Endothelial cell of umbilical vein (primary cell): Measurements from ENCODE around the gene RUNX2. TPM values are rescaled to one million over a fixed set of nuclear protein-coding genes. Genes with fewer than 3 reads are reported as not detected.

Experiments
- BruUV-seq: library from RNA; stranded (reverse); fragments of 400-500 nt; replicated peaks from 2 replicates; lab custom pipeline; 2021; lab: Mats Ljungman, UMichigan
- CTCF ChIA-PET: fragments of 300-600, 350-600 bp; sonication (Branson Sonifier 250); formaldehyde crosslinking; loops from one replicate; lab custom pipeline; 2021; ENCODE audit warnings: antibody characterized with exemption, inconsistent platforms; lab: Charles Lee
- POLR2A ChIA-PET: fragments of 300-600, 350-600 bp; sonication (Branson Sonifier 250); formaldehyde crosslinking; loops from one replicate; lab custom pipeline; 2021; ENCODE audit warnings: antibody characterized with exemption, inconsistent platforms; lab: Charles Lee
- DNase-seq: peaks from one replicate; pipeline ENCODE4 v3.0.0-alpha.2; 2011; ENCODE audit warnings: low read depth, low spot score
- FAIRE-seq: peaks from 2 replicates; lab custom pipeline; 2011; peaks lifted over from hg19 to GRCh38; lab: Jason Lieb, UNC
- H2AFZ ChIP-seq: 2 replicates; pipeline ENCODE4 v1.6.0; 2012; ENCODE audit warnings: low read depth, low read length, control low read depth, inconsistent platforms
- H3K27ac ChIP-seq: 2 replicates; pipeline ENCODE4 v1.5.1; 2011; ENCODE audit warnings: low read depth, mild to moderate bottlenecking, control low read depth, low read length, moderate library complexity; ENCODE audit not compliant: insufficient read depth
- H3K27me3 ChIP-seq, 2 experiments: 2 replicates each; pipeline versions ENCODE4 v1.6.0 to v1.6.1; 2011; ENCODE audit warnings: low read length in 2 of 2, mixed read lengths in 1 of 2; ENCODE audit not compliant: control insufficient read depth in 2 of 2, insufficient read depth in 2 of 2
- H3K36me3 ChIP-seq, 2 experiments: 2 replicates in 1 of 2; 3 replicates in 1 of 2; pipeline ENCODE4 v1.5.1; 2011; ENCODE audit warnings: low read length in 2 of 2, mild to moderate bottlenecking in 1 of 2, moderate library complexity in 1 of 2; ENCODE audit not compliant: control insufficient read depth in 2 of 2, insufficient read depth in 2 of 2; ENCODE audit errors: extremely low read depth in 1 of 2
- H3K4me1 ChIP-seq: 3 replicates; pipeline ENCODE4 v1.5.1; 2011; ENCODE audit warnings: mild to moderate bottlenecking, low read length; ENCODE audit not compliant: control insufficient read depth, insufficient read depth; ENCODE audit errors: extremely low read depth
- H3K4me2 ChIP-seq: 2 replicates; pipeline ENCODE4 v1.6.1; 2011; ENCODE audit warnings: low read length, control low read depth, mixed read lengths; ENCODE audit not compliant: insufficient read depth
- H3K4me3 ChIP-seq, 3 experiments: fragments of 200-600 bp in 1 of 3; sonication (generic), shearing (Covaris generic) in 1 of 3; replicated peaks in 1 of 3; 2 replicates each; pipeline ENCODE4 v1.5.1; 2011 to 2016; ENCODE audit warnings: control low read depth in 3 of 3, low read length in 3 of 3, mild to moderate bottlenecking in 2 of 3, inconsistent platforms in 1 of 3, low read depth in 1 of 3, moderate library complexity in 1 of 3; ENCODE audit not compliant: insufficient read depth in 1 of 3
- H3K79me2 ChIP-seq: 2 replicates; pipeline ENCODE4 v1.6.0; 2012; ENCODE audit warnings: low read length, inconsistent platforms; ENCODE audit not compliant: control insufficient read depth, insufficient read depth
- H3K9ac ChIP-seq: replicated peaks from 2 replicates; pipeline ENCODE3; 2011; ENCODE audit warnings: low read length, control low read depth; ENCODE audit not compliant: insufficient read depth; ENCODE audit errors: extremely low read depth
- H3K9me1 ChIP-seq: replicated peaks from 3 replicates; pipeline ENCODE4 v1.6.0; 2011; ENCODE audit warnings: mild to moderate bottlenecking, low read length; ENCODE audit not compliant: control insufficient read depth, insufficient read depth; ENCODE audit errors: extremely low read depth
- H3K9me3 ChIP-seq: replicated peaks from 2 replicates; pipeline ENCODE4 v1.5.1; 2012; ENCODE audit warnings: low read length, inconsistent platforms; ENCODE audit not compliant: control insufficient read depth, insufficient read depth
- H4K20me1 ChIP-seq: replicated peaks from 2 replicates; pipeline ENCODE3; 2011; ENCODE audit warnings: mild to moderate bottlenecking, low read length; ENCODE audit not compliant: control insufficient read depth, insufficient read depth; ENCODE audit errors: extremely low read depth
- EZH2 ChIP-seq: IDR thresholded peaks from 2 replicates; pipeline ENCODE4 v1.6.1; 2012; ENCODE audit warnings: borderline replicate concordance, low read depth, mild to moderate bottlenecking, moderate library complexity, low read length, inconsistent platforms; ENCODE audit not compliant: severe bottlenecking
- FOS ChIP-seq: IDR thresholded peaks from 2 replicates; pipeline ENCODE4 v1.6.1; 2011; ENCODE audit warnings: mild to moderate bottlenecking, low read length, moderate library complexity, borderline replicate concordance; ENCODE audit not compliant: insufficient read depth
- GATA2 ChIP-seq: IDR thresholded peaks from 2 replicates; pipeline ENCODE4 v1.7.0; 2011; ENCODE audit warnings: low read depth, mild to moderate bottlenecking, moderate library complexity, mixed read lengths, low read length; ENCODE audit not compliant: insufficient read length, insufficient read depth
- JUN ChIP-seq: IDR thresholded peaks from 2 replicates; pipeline ENCODE4 v1.6.1; 2011; ENCODE audit warnings: borderline replicate concordance, low read depth; ENCODE audit not compliant: insufficient read length, insufficient read depth
- MYC ChIP-seq: IDR thresholded peaks from one replicate; pipeline ENCODE4 v1.6.1; 2011; ENCODE audit warnings: mild to moderate bottlenecking, low read depth, low read length
- POLR2A ChIP-seq: IDR thresholded peaks from 2 replicates; pipeline ENCODE4 v1.6.1; 2012; ENCODE audit warnings: low read depth, mild to moderate bottlenecking, control low read depth, low read length
- POLR2AphosphoS5 ChIP-seq: IDR thresholded peaks from 2 replicates; pipeline ENCODE4 v1.6.1; 2012; ENCODE audit warnings: low read depth, mild to moderate bottlenecking, control low read depth, low read length, moderate library complexity; ENCODE audit not compliant: insufficient read depth
- dilution Hi-C: fragments of 300-500 bp; cut with MboI; formaldehyde crosslinking; loops from one replicate; pipeline ENCODE4 v1.15.0; 2019; ENCODE audit warnings: low sequenced_read_pairs; ENCODE audit not compliant: extremely low pct_ligation_motif_present
- intact Hi-C: fragments of 100-400 bp; cut with micrococcal nuclease; formaldehyde crosslinking; loops from one replicate; pipeline ENCODE4 v1.10.0; 2022
- polyA plus RNA-seq, 4 experiments: library from polyadenylated mRNA; depleted of rRNA in 3 of 4; stranded (reverse) in 3 of 4; unstranded in 1 of 4; fragments of >200 nt; gene quantifications; 2 replicates each; pipeline versions ENCODE4 v1.2.1 to v1.2.3, GENCODE V29; 2011 to 2012; ENCODE audit warnings: missing spikeins in 1 of 4
- total RNA-seq: library from RNA; stranded (reverse); gene quantifications from 2 replicates; pipeline ENCODE4 v1.2.3, GENCODE V29; 2021
- TF ChIP-seq, protein P1 (sequence below), 2 donors: IDR thresholded peaks; 1 replicate in 1 of 2; 2 replicates in 1 of 2; pipeline ENCODE4 v1.5.1; 2011; ENCODE audit warnings: low read length in 2 of 2, mild to moderate bottlenecking in 2 of 2, moderate library complexity in 2 of 2, control low read depth in 1 of 2, inconsistent platforms in 1 of 2, low read depth in 1 of 2; ENCODE audit not compliant: insufficient read depth in 1 of 2; ENCODE audit errors: extremely low read depth in 1 of 2
- TF ChIP-seq, protein P2 (sequence below): IDR thresholded peaks from 2 replicates; pipeline ENCODE4 v1.6.1; 2011; ENCODE audit not compliant: insufficient read depth, insufficient read length

RUNX2 gene
- total and polyA plus RNA-seq, 2 donors (not counting 3 experiments of a cell fraction or from before 2014, with no cell fraction given): 0.06 TPM; not detected in 1

DNA sequence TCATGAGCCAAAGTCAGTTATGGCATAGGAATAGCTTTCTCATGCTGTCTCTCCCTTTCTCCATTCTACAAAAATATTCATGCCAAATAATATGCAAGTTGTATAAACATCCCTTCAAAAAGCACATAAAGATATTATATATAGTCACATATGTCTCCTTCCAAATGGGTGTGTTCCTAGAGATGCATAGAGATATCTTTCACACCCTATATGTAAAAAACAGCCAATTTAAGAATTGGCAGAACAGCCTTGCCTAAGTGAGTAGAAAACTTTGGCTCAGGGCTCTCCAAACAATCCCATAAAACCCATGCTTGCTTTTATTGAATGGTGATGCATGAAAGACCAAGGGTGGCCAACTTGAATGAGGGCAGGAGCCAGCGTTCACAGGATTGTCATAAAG, 324.3 kb downstream of the RUNX2 start:
- Histone ChIP-seq H2AFZ (no peak overlapping the region), H3K9me3 (no peaks in the 10 kb centered on the region), H3K4me3 (no peak overlapping the region), H3K36me3 (no peaks in the 10 kb centered on the region), H4K20me1 (no peaks in the 10 kb centered on the region), H3K27me3 (no peaks in the 10 kb centered on the region), H3K4me2 (no peak overlapping the region), H3K27ac (no peak overlapping the region), H3K79me2 (no peaks in the 10 kb centered on the region), H3K9ac (no peak overlapping the region), H3K4me1 (peaks cover 49% of the 10 kb centered on the region), H3K9me1 (no peaks in the 10 kb centered on the region)
- CTCF ChIA-PET: interaction anchor here (1.2 kb wide), 1 partner anchor 12 kb away, joined by 4 read pairs; no protein-coding TSS in a partner anchor
- TF ChIP-seq, protein P1, sequence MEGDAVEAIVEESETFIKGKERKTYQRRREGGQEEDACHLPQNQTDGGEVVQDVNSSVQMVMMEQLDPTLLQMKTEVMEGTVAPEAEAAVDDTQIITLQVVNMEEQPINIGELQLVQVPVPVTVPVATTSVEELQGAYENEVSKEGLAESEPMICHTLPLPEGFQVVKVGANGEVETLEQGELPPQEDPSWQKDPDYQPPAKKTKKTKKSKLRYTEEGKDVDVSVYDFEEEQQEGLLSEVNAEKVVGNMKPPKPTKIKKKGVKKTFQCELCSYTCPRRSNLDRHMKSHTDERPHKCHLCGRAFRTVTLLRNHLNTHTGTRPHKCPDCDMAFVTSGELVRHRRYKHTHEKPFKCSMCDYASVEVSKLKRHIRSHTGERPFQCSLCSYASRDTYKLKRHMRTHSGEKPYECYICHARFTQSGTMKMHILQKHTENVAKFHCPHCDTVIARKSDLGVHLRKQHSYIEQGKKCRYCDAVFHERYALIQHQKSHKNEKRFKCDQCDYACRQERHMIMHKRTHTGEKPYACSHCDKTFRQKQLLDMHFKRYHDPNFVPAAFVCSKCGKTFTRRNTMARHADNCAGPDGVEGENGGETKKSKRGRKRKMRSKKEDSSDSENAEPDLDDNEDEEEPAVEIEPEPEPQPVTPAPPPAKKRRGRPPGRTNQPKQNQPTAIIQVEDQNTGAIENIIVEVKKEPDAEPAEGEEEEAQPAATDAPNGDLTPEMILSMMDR (IDR thresholded peaks at IDR 0.05; ENCODE audit: extremely low read depth in 1 of 2, insufficient read depth in 1 of 2, low read depth in 1 of 2, low read length in 2 of 2): no peak
- TF ChIP-seq GATA2 (no peak), POLR2AphosphoS5 (no peak), EZH2 (no peak), FOS (no peak), POLR2A (no peak), JUN (no peak), MYC (no peak)
- TF ChIP-seq, protein P2, sequence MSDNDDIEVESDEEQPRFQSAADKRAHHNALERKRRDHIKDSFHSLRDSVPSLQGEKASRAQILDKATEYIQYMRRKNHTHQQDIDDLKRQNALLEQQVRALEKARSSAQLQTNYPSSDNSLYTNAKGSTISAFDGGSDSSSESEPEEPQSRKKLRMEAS: no peak
- dilution Hi-C loops (no loop called here), intact Hi-C loops (no loop called here)
- POLR2A ChIA-PET: no interaction called here
- DNase-seq (no peak), FAIRE-seq (no peak)
- BruUV-seq: no TSS peak
